Measurements from ENCODE around the gene SIAE. TPM values are rescaled to one million over a fixed set of nuclear protein-coding genes. Genes with fewer than 3 reads are reported as not detected.

SIAE gene, protein sequence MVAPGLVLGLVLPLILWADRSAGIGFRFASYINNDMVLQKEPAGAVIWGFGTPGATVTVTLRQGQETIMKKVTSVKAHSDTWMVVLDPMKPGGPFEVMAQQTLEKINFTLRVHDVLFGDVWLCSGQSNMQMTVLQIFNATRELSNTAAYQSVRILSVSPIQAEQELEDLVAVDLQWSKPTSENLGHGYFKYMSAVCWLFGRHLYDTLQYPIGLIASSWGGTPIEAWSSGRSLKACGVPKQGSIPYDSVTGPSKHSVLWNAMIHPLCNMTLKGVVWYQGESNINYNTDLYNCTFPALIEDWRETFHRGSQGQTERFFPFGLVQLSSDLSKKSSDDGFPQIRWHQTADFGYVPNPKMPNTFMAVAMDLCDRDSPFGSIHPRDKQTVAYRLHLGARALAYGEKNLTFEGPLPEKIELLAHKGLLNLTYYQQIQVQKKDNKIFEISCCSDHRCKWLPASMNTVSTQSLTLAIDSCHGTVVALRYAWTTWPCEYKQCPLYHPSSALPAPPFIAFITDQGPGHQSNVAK
- total RNA-seq (2021; fragmentation: NEBNext Ultra II Directional; extraction: Animal tissue kit (Norgen Biotek cat#: 25700)), result 10 to 100 TPM in 5 of 6 experiments, 1 to 10 TPM in 1; 9.2 to 14.4 (median 11.3) TPM
- long read RNA-seq, partial matches to known transcripts, result 0 of 2 reads
- long read RNA-seq, other reads (novel, unspliced or antisense), result 1 of 2 reads

DNA sequence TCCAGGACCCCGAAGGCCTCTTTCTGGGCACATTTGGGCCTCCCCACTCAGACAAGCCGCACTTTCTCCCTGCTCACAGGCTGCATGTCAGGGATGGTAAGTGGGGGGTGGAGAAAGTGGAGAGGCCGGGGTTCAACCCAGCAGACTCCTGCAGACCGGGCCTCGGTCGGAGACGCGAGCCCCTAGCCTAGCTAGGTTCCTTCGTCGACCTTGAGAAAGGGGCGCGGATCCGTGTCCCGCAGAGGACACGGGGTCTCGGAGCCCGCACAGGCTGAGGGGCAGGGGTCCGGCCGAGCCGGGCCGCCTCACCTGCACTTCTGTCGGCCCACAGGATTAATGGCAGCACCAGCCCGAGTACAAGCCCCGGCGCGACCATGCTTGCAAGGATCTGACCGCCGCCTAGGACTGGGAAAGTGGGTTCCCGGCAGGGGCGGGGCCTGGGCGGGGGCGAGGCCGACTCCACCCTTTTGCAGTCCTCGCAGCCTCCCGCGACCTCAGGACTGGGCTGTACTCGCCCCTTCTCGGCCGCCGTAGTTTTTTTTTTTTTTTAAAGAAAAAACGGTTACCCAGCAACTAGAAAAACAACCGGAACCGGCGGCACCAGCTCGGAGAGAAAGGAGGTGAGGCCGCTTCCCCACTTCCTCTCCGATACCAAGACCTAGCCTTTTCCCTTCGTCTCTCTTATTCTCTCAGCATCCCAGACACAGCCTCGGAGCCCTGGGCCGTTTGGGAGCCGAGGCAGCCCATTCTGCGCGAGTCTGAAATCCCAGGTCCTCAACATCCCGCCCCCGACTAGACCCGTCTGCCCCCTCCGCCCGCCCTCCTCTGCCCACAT is at the start of gene SIAE, which contains the start of gene SPA17:
TSS of gene SIAE (minus strand) at position 407 of the 835 bp plus-strand sequence. CDS start at position 376, 31 bp downstream.
TSS of gene SPA17 (plus strand) at position 572 of the 835 bp plus-strand sequence. CDS start 1,361 bp downstream, outside the sequence.
- DNase-seq, result peak; percentile 88
- H3K36me3 Mint-ChIP-seq (ENCODE audit: low read depth), result no peaks in the 10 kb centered on the region; the same call in 1 of the 2 replicates
- peaks cover 4% of the 10 kb centered on the region; the same call in 1 of the 2 replicates for H3K27me3 Mint-ChIP-seq (ENCODE audit: insufficient read depth)
- H3K27ac Mint-ChIP-seq, result peak within 1 kb of the TSS; percentile 99
- H3K4me1 Mint-ChIP-seq (ENCODE audit: low read depth), result peaks cover 39% of the 10 kb centered on the region
- peak within 1 kb of the TSS; percentile 96 for H3K4me3 Mint-ChIP-seq
- no peaks in the 10 kb centered on the region for H3K9me3 Mint-ChIP-seq
- TF ChIP-seq, protein P1, sequence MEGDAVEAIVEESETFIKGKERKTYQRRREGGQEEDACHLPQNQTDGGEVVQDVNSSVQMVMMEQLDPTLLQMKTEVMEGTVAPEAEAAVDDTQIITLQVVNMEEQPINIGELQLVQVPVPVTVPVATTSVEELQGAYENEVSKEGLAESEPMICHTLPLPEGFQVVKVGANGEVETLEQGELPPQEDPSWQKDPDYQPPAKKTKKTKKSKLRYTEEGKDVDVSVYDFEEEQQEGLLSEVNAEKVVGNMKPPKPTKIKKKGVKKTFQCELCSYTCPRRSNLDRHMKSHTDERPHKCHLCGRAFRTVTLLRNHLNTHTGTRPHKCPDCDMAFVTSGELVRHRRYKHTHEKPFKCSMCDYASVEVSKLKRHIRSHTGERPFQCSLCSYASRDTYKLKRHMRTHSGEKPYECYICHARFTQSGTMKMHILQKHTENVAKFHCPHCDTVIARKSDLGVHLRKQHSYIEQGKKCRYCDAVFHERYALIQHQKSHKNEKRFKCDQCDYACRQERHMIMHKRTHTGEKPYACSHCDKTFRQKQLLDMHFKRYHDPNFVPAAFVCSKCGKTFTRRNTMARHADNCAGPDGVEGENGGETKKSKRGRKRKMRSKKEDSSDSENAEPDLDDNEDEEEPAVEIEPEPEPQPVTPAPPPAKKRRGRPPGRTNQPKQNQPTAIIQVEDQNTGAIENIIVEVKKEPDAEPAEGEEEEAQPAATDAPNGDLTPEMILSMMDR (IDR thresholded peaks at IDR 0.05), result no peak

DNA sequence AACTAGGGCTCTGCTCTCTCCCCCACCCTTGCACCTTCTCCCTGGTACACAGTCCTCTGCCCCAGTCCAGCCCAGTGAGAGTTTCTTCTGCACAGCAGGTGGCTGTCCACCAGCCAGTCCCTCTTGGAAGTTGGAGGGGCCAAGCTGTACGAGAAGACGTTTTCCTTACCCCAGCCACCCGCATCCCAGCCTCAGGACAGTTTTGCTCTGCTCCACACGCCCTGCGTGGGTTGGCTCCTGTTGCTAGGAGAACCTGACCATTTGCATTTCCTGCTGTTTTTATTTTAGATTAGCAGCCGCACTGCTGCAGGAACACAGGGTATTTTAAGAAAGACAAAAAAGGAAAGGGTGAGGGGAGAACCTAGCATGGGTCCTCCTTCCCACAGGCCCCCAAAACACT is 48.6 kb upstream of the SIAE start:
- no peaks in the 10 kb centered on the region for H3K9me3 Mint-ChIP-seq
- H3K4me3 Mint-ChIP-seq, result no peak overlapping the region
- no peak for DNase-seq
- H3K36me3 Mint-ChIP-seq (ENCODE audit: low read depth), result no peaks in the 10 kb centered on the region
- TF ChIP-seq, protein P1 (IDR thresholded peaks at IDR 0.05), result no peak
- H3K4me1 Mint-ChIP-seq (ENCODE audit: low read depth), result peaks cover 25% of the 10 kb centered on the region
- peaks cover 58% of the 10 kb centered on the region for H3K27me3 Mint-ChIP-seq (ENCODE audit: insufficient read depth)
- no peak overlapping the region for H3K27ac Mint-ChIP-seq

DNA sequence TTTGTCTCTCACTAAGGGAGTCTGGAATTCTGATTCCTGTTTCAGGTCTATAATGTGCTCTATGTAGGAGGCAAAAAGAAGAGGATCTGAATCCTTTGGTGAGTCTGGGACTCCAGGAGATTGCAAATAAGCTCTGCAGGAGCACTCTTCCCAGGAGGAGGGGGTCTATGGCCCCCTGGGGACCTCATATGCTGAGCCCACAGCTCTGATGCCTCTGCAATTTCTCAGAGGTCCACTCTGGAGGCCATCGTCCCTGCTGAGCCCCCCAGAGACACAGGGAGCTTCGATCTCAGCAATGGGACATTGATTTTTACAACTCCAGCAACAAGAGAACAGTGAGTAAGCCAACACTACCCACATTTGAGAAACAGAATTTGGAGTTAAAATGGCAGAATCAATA is 46.0 kb upstream of the SIAE start:
- Mint-ChIP-seq H3K4me1 (ENCODE audit: low read depth) (peaks cover 14% of the 10 kb centered on the region), H3K36me3 (ENCODE audit: low read depth) (no peaks in the 10 kb centered on the region), H3K27ac (no peak overlapping the region), H3K4me3 (no peak overlapping the region), H3K9me3 (no peaks in the 10 kb centered on the region), H3K27me3 (ENCODE audit: insufficient read depth) (peaks cover 63% of the 10 kb centered on the region)
- TF ChIP-seq, protein P1 (IDR thresholded peaks at IDR 0.05), result no peak
- DNase-seq, result no peak

DNA sequence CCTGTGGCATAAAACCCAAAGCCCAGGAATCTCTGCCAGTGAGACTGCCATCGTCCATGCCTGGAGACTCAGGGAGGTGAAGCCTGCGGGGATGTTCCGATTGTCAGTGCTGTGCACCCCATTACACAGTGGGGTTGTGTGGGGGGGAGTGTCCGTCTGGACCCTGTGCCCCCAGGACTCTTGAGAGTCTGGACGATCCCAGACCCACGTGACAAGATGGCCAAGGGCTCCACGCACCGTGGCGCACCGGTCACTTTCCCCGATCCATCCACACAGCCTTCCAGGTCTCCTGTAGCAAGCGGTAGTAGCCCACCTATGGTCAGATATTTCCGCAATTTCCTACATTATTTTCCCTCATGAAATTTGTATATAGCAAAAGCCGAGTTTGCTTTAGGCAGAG is 45.3 kb upstream of the SIAE start:
- H3K9me3 Mint-ChIP-seq, result no peaks in the 10 kb centered on the region
- no peaks in the 10 kb centered on the region for H3K36me3 Mint-ChIP-seq (ENCODE audit: low read depth)
- peaks cover 55% of the 10 kb centered on the region for H3K27me3 Mint-ChIP-seq (ENCODE audit: insufficient read depth)
- peak overlapping the region; percentile 77 for H3K4me3 Mint-ChIP-seq
- no peak for DNase-seq
- TF ChIP-seq, protein P1 (IDR thresholded peaks at IDR 0.05), result no peak
- H3K27ac Mint-ChIP-seq, result no peak overlapping the region
- peaks cover 14% of the 10 kb centered on the region for H3K4me1 Mint-ChIP-seq (ENCODE audit: low read depth)
